ENCODE measurements around the gene LRMDA.

LRMDA gene

DNA sequence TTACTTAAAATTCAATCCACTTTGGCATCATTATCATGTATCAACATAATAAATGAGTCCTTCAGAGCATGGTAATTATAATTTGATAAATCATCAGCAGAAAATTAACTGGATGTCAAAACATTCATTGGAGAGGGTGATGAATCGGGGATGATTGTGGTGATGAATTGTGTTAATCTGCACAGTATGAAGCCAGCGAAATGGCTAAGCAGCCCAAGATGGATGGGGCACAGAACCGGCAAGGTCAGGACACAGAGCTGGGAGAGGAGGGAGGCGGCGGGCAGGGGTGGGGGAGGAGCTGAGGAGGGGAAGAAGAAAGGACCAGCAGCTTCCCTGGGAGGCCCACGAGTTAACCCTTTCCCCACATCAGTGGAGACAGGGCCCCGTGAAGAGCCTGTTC, 536.1 kb downstream of the LRMDA start:
- H3K4me3 ChIP-seq (ENCODE audit: low read depth, low read length): no peak overlapping the region

GRCh38 chr10:75969031-75969430, 537.6 kb downstream of the LRMDA start:
- H3K4me3 ChIP-seq (ENCODE audit: low read depth, low read length): no peak overlapping the region

- H3K4me3 ChIP-seq (ENCODE audit: low read depth, low read length): no peak overlapping the region
Observed at GRCh38 chr10:75971402-75972211, 540.2 kb downstream of the LRMDA start.

DNA sequence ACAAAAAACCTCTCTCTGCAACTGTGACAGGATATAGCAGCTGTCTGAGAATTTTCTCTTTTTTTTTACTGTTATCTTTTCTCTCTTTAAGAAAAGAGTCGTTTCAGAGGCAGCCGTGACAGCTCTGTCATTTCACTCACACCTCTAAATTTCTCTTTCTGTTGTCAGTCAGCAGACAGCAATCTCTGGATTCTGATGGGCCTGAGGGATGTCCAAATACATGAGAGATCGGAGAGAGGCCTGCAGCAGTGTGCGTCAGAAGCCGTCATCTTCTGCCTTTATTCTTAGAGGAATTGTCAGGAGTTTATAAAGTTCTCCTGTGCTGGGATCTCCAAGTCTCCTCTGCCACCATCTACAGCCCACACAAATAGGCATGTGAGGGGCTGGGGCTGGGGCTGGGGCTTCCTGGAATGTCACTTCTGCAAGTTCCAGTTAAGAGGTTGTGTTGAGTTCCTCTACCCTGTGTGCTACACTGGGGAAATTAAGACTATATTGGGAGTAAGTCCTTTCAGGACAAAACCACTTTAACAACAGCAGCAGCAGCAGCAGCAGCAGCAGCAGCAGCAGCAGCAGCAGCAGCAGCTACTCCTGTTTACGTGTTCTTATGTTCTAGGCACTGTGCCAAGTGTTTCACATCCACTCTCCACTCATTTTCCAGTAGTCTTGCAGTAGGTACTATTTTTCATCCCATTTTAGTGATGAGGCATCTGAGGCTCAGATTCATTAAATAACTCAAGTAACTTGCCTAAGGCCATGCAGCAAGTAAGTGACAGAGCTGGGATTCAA, 541.3 kb downstream of the LRMDA start:
- H3K4me3 ChIP-seq (ENCODE audit: low read depth, low read length): no peak overlapping the region

DNA sequence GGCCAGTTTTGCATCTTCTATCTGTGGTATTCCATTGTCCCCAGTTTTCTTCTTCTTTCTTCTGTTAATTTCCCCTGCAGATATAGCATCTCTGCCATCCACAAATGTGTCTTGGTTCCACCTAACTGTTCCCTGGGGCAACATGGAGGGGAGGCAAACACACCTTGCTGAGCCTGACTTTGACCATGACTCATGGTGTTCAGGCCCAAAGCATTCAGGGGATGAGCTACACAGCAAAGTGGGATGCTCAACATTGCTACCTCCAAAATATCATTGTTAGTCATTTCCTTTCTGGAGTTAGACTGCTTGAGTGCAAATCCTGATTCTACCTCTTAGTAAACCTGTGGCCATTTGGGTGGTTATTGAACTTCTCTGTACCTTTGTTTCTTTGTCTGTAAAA, 542.7 kb downstream of the LRMDA start:
- no peak overlapping the region for H3K4me3 ChIP-seq (ENCODE audit: low read depth, low read length)

DNA sequence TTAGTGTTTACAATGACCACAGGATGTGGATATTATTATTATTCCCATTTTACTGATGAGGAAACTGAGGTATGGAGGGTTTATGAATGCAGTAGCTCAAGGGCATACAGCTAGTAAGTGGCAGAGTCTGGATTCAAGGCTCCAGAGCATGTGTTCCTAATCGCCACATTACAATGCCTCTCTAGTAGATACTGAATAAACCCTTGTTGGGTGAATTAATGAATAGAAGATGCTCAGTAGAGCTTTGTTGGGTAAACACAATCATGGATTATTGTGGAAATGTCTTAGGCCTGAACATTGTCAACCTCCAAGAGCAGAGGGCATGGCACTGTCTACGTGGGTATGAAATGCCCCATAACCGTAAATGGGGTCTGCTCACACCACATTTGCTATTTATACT, 545.3 kb downstream of the LRMDA start:
- H3K4me3 ChIP-seq (ENCODE audit: low read depth, low read length): no peak overlapping the region

DNA sequence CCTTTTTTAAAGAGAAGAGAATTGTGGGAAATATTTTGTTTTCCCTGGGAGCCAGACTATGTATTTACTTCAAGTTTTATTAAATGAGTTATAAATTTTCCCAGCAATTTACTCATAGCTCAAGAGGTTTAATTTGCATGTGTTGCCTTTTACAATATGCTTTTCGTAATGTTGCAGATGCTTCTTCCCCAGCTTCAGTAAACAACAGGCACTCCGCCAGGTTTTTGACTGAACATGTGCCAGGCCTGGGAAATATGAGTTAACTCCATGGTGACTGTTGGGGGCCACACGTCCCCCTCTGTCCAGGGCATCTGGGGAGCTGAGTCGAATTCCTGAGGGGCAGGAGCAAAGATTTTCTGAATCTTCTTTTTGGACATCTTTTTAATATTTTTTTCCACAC, 545.7 kb downstream of the LRMDA start:
- H3K4me3 ChIP-seq (ENCODE audit: low read depth, low read length): no peak overlapping the region

GRCh38 chr10:75978213-75978612, 546.8 kb downstream of the LRMDA start:
- no peak overlapping the region for H3K4me3 ChIP-seq (ENCODE audit: low read depth, low read length)

DNA sequence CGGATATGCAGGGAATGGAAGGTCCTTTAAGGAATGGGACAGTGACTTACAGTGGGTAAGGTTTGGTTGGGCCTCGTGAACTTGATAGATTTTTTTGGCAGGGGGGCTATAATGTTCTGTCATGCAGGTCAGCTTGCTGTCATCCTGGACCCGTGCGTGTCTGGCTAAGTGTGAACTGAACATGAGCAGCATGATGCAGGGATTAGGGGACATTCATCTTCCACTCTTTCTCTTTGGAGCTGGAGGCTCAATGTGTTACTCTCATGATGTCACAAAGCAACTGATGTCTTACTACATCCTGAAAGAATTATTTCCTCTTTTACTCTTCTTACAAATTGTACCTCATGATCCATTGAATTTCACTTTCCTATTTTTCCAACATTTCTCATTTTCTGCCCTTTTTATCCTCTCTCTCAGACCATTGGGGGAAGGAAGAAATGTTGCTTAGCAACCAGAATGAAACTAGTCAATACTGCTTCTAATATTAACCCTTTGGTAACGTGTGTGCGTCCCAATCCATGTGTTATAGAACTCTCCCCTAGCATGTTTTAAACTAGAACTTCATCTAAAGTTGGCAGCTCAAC, 549.1 kb downstream of the LRMDA start:
- no peak overlapping the region for H3K4me3 ChIP-seq (ENCODE audit: low read depth, low read length)

DNA sequence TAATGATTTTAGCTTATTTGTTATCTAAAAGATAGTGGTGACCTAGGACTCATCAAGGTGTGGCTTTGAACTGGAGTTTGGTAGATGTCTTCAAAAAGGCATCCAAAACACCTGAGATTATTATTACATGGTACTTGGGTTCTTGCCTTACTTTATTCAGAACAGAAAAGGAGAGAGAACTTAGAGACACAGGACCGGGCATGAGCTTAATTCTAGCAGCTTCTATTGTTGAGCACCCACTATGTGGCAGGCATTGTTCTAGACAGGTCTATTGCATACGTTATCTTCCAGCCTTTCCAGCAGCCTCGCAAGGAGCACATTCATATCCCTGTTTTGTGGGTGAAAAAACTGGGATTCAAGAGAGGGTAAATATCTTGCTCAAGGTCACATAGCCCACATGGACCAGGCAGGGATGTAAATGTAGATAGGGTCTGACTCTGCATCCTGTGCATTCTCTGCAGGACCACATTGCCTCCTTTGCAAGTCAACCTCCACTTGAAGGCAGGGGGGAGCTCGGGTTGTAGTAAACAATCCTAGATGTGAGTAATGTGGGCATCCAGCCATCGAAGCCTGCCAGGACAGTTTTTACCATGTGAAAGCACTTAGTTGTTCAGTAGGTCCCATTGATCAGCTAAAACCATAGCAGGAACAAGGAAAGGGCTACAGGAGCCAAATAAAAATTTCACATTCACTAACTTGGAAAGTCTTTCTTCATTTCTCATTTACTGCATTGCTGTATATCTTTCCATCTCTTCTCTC, 551.4 kb downstream of the LRMDA start:
- H3K4me3 ChIP-seq (ENCODE audit: low read depth, low read length): no peak overlapping the region

- no peak overlapping the region for H3K4me3 ChIP-seq (ENCODE audit: low read depth, low read length)
Observed at GRCh38 chr10:75984067-75984466, 552.6 kb downstream of the LRMDA start.

DNA sequence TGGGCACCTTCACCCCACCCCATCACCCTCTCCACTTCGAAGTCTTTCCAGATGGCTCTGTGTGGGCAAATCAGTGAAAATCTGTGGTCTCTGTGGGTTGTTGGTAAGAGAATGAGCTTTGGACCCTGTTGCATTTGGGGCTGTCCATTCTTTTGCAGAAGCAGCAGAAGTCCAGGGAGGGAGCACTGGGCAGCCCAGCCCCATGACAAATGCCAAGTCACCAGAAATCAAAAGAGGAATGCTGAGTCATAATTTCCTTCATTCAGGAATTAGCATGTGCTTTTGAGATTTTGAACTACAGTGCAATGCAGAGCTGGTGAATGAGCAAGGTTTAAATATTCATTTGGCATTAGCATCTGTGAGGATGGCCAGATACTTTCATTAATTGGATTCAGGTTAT, 556.2 kb downstream of the LRMDA start:
- H3K4me3 ChIP-seq (ENCODE audit: low read depth, low read length): no peak overlapping the region

DNA sequence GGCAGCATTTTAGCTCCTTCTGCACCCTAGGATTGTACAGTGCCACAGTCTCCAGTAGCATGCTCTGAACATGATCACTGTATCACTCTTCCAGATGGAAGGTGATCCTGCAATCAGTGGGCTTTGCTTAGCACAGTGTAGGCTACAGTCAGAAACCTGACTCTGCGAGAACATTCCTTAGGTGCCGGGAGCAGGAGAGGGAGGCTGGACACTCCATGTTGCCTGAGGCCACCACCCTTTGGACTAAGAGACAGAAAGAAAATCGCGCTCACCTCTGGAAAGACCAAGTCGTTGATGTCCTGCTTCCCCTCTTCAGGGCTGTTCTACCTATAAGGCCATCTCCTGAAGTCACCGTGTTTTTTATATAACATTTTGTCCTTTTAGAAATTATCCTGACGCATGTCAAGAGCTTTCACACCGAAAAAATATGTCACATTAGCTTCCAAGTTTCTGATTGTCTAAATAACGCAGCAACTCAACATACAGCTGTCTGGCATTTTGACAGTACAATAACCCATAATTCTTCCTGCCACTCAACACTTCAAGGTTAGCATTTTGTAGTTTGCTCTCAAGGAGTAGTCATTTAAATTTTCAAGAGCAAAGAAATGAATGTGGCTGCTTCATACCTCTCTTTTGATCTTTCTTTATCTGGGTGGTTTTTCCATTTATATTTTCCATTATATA, 563.1 kb downstream of the LRMDA start:
- H3K4me3 ChIP-seq (ENCODE audit: low read depth, low read length): no peak overlapping the region

DNA sequence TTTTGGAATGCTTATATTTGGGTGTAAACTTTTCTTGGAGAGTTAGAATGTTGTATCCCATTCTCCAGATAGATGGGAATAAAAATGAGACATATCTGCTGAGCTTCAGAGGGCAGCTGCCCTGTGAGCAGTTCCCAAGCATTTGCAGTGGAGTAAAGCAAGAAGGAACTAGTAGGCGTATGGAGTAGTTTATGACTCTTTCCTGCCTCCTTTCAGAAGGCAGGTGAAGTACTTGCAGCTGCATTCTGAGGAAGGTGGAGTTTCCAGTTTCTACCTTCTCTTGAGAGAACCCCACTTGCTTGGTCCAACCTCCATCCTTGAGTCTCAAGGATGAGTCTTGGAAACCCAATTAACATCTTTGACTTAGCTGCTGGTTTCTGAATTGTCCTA, 563.6 kb downstream of the LRMDA start:
- H3K4me3 ChIP-seq (ENCODE audit: low read depth, low read length): no peak overlapping the region

GRCh38 chr10:75995720-75996119, 564.3 kb downstream of the LRMDA start:
- H3K4me3 ChIP-seq (ENCODE audit: low read depth, low read length): no peak overlapping the region

DNA sequence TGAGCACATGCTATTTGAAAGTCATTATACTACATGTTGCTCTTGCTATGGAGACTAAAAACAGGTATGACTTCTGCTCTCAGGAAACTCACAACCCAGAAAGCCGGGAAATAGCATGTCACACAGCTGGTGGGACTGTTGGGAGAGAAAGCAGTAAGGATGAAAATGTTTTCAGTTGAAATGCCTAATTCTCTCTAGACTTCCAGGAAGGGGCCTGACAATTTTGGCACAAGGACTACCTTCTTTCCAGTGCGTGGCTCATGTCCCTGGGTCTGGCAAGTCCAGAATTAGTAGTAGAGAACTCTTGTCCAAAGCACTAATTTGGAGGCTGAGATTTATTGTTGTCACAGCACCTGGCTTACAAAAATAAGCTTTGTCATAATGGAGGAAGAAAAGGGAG, 567.6 kb downstream of the LRMDA start:
- no peak overlapping the region for H3K4me3 ChIP-seq (ENCODE audit: low read depth, low read length)

DNA sequence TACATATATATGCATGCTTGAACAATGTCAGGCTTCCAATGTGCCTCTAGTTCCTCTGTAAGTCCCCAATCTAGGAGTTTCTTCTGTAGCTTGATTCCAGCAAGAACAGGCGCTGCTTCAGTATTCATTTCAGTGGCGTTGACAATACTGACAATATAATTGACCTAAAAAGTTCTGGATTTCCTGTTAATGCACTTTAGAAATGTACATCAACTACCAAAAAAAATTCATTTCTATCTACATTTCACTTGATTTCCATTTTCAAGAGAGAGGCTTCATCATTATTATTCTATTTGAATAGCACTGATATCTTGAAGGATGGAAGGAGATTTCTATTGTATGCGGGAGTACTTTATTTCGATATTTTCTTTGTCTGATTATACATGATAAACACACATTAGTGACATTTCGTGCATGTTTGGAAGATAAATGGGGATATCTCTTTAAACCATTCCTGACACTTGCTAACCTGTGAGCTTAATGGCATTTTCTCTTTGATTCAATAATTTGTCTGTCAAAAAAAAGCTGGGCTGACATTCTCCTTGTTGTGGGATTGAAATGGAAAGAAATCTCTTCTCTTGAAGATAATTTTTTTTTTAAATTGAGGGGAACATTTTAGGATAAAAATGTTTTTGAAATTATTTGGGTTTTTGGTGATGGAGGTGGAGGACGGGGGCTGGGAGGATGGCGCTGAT, 568.2 kb downstream of the LRMDA start:
- H3K4me3 ChIP-seq (ENCODE audit: low read depth, low read length): no peak overlapping the region

- no peak overlapping the region for H3K4me3 ChIP-seq (ENCODE audit: low read depth, low read length)
Observed at GRCh38 chr10:76000550-76000949, 569.1 kb downstream of the LRMDA start.

DNA sequence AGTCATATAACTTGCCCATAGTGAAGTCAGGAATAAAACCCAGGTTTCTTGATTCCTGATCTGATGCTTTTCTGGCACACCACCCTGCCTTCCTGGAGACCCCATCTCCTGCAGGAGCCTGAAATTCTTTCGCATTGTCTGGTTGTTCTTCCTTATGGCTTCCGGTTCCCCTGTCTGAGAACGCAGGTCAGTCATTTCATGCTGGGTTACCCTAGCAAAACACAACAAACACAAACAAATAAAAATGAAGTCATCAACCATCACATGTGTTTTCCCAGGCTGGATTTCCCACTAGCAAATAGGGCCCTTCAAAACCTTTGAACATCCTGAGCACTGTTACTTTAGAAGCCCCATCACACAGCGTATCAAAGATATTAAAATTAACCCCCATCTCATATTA, 569.6 kb downstream of the LRMDA start:
- H3K4me3 ChIP-seq (ENCODE audit: low read depth, low read length): no peak overlapping the region

DNA sequence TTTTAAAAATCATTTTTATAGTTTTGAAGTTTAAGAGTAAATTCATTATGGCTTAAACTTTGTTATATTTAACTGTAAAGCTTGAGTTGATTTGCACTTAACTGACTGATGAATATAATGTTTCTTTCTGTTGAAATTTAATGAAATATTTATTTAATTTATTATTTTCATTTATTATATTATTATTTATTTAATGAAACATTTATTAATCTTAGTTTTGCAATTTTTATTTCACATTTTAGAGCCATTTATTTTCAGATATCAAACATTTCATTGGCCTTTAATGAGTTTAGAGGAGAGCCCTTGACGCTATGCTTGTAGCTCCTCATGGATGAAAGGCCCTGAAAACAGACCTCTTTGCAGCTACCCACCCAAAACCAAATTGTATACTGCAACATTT, 570.0 kb downstream of the LRMDA start:
- H3K4me3 ChIP-seq (ENCODE audit: low read depth, low read length): no peak overlapping the region
